ENCODE measurements around the gene TBX4.

The TBX4 gene

GRCh38 chr17:61452301-61453290 is at the start of gene TBX4:
Gene TBX4, plus strand, starts transcription at chr17:61452422. Its CDS starts 4,069 bp downstream, at chr17:61456491.
- in situ Hi-C loops (cut with HindIII; ENCODE audit: low sequenced_read_pairs), result no loop called here

- in situ Hi-C loops (cut with HindIII; ENCODE audit: low sequenced_read_pairs), result no loop called here
These were observed 49.0 kb upstream of the TBX4 start for GRCh38 chr17:61402978-61403800.

- in situ Hi-C loops (cut with HindIII; ENCODE audit: low sequenced_read_pairs), result no loop called here
These were observed 48.2 kb upstream of the TBX4 start for GRCh38 chr17:61403801-61404662.

- in situ Hi-C loops (cut with HindIII; ENCODE audit: low sequenced_read_pairs), result no loop called here
These were observed 47.6 kb upstream of the TBX4 start for GRCh38 chr17:61404663-61404912.

- in situ Hi-C loops (cut with HindIII; ENCODE audit: low sequenced_read_pairs), result no loop called here
These were observed 47.1 kb upstream of the TBX4 start for GRCh38 chr17:61404913-61405685.

GRCh38 chr17:61405686-61406536 is 46.3 kb upstream of the TBX4 start:
- in situ Hi-C loops (cut with HindIII; ENCODE audit: low sequenced_read_pairs), result no loop called here

GRCh38 chr17:61406537-61406845 is 45.7 kb upstream of the TBX4 start:
- in situ Hi-C loops (cut with HindIII; ENCODE audit: low sequenced_read_pairs), result no loop called here

- in situ Hi-C loops (cut with HindIII; ENCODE audit: low sequenced_read_pairs), result no loop called here
These were observed 45.0 kb upstream of the TBX4 start for GRCh38 chr17:61406971-61407911.

GRCh38 chr17:61408151-61409041 is 43.8 kb upstream of the TBX4 start:
- in situ Hi-C loops (cut with HindIII; ENCODE audit: low sequenced_read_pairs), result no loop called here

- in situ Hi-C loops (cut with HindIII; ENCODE audit: low sequenced_read_pairs), result no loop called here
These were observed 42.7 kb upstream of the TBX4 start for GRCh38 chr17:61409301-61410112.

GRCh38 chr17:61410141-61411010 is 41.8 kb upstream of the TBX4 start:
- in situ Hi-C loops (cut with HindIII; ENCODE audit: low sequenced_read_pairs), result no loop called here

- in situ Hi-C loops (cut with HindIII; ENCODE audit: low sequenced_read_pairs), result no loop called here
These were observed 41.3 kb upstream of the TBX4 start for GRCh38 chr17:61411011-61411260.

- in situ Hi-C loops (cut with HindIII; ENCODE audit: low sequenced_read_pairs), result no loop called here
These were observed 40.7 kb upstream of the TBX4 start for GRCh38 chr17:61411261-61412142.

GRCh38 chr17:61412143-61412859 is 39.9 kb upstream of the TBX4 start:
- in situ Hi-C loops (cut with HindIII; ENCODE audit: low sequenced_read_pairs), result no loop called here

Measured in endothelial cell of hepatic sinusoid (primary cell).